Posterior vena cava (tissue), 2 donors: ENCODE results near the gene GRAP2. TPM values are rescaled to one million over a fixed set of nuclear protein-coding genes. Genes with fewer than 3 reads are reported as not detected.
"Not testable (repeated sequence)": the region's sequence is repeated elsewhere in the genome, so short reads cannot be mapped to it uniquely, and the experiment has no call there.

Experiments used
- DNase-seq: peaks from one replicate; pipeline ENCODE4 v3.0.0-alpha.2; 2020; ENCODE audit warnings: low spot score
- intact Hi-C, 2 donors: fragments of 100-400 bp; cut with DNase I; formaldehyde crosslinking; loops; one replicate each; pipeline versions ENCODE4 v1.14.1 to v1.14.2; 2022 to 2023
- total RNA-seq, 2 donors: library from RNA; stranded (reverse); fragmentation: NEBNext Ultra II Directional; extraction: Animal tissue kit (Norgen Biotek cat#: 25700); gene quantifications; one replicate each; pipeline ENCODE4 v1.2.1, GENCODE V29; 2021
- donor health status: DM: yes; HTN: yes; CAD: no.
- donor health status: DM: yes; HTN: yes; CAD: no.

Gene GRAP2
- total RNA-seq, 2 donors from 2014 or later, result 2.0 to 4.1 TPM

GRCh38 chr22:39895682-39896081 lies 5.2 kb upstream of the GRAP2 start:
- intact Hi-C loops, result no loop called here
- DNase-seq, result no peak

GRCh38 chr22:39896313-39896996 lies 4.4 kb upstream of the GRAP2 start:
- DNase-seq, result no peak

GRCh38 chr22:39897841-39898240 lies 3.0 kb upstream of the GRAP2 start:
- intact Hi-C loops, result no loop called here
- DNase-seq, result no peak

More at GRCh38 chr22:39896313-39896996, 4.4 kb upstream of the GRAP2 start:
- intact Hi-C loops, result no loop called here

GRCh38 chr22:39898997-39899396 lies 1.9 kb upstream of the GRAP2 start:
- intact Hi-C loops, result no loop called here

GRCh38 chr22:39901565-39902146 lies 772 bp downstream of the GRAP2 start:
- DNase-seq, result no peak
- intact Hi-C loops, result no loop called here

More at GRCh38 chr22:39898997-39899396, 1.9 kb upstream of the GRAP2 start:
- no peak for DNase-seq

- DNase-seq, intact Hi-C loops: not testable (repeated sequence)
Observed at GRCh38 chr22:39904024-39904423, 3.1 kb downstream of the GRAP2 start.

- intact Hi-C loops, result no loop called here
- no peak for DNase-seq
Observed at GRCh38 chr22:39904862-39905261, 4.0 kb downstream of the GRAP2 start.

GRCh38 chr22:39905687-39906086 lies 4.8 kb downstream of the GRAP2 start:
- intact Hi-C loops, result no loop called here
- no peak for DNase-seq

- no peak for DNase-seq
- intact Hi-C loops, result no loop called here
Observed at GRCh38 chr22:39906207-39906606, 5.3 kb downstream of the GRAP2 start.

GRCh38 chr22:39907047-39907446 lies 6.2 kb downstream of the GRAP2 start:
- intact Hi-C loops, result no loop called here
- no peak for DNase-seq

GRCh38 chr22:39907605-39908097 lies 6.8 kb downstream of the GRAP2 start:
- intact Hi-C loops, result no loop called here
- DNase-seq, result no peak

- intact Hi-C loops, result no loop called here
- no peak for DNase-seq
Observed at GRCh38 chr22:39908136-39908535, 7.3 kb downstream of the GRAP2 start.

GRCh38 chr22:39908737-39909136 lies 7.9 kb downstream of the GRAP2 start:
- intact Hi-C loops, result no loop called here
- no peak for DNase-seq

- intact Hi-C loops, result no loop called here
- no peak for DNase-seq
Observed at GRCh38 chr22:39910876-39911613, 10.2 kb downstream of the GRAP2 start.

- intact Hi-C loops, result no loop called here
- no peak for DNase-seq
Observed at GRCh38 chr22:39913321-39913720, 12.4 kb downstream of the GRAP2 start.

- no peak for DNase-seq
- intact Hi-C loops, result no loop called here
Observed at GRCh38 chr22:39913886-39914285, 13.0 kb downstream of the GRAP2 start.

GRCh38 chr22:39914584-39914983 lies 13.7 kb downstream of the GRAP2 start:
- intact Hi-C loops, result no loop called here
- no peak for DNase-seq

GRCh38 chr22:39915295-39915726 lies 14.4 kb downstream of the GRAP2 start:
- intact Hi-C loops, result no loop called here

GRCh38 chr22:39916496-39916895 lies 15.6 kb downstream of the GRAP2 start:
- intact Hi-C loops, result no loop called here
- DNase-seq, result no peak

More at GRCh38 chr22:39915295-39915726, 14.4 kb downstream of the GRAP2 start:
- DNase-seq, result no peak

GRCh38 chr22:39917197-39917643 lies 16.3 kb downstream of the GRAP2 start:
- DNase-seq, result no peak
- intact Hi-C loops, result no loop called here
